ENCODE data around the gene LACTB.
A peak's percentile ranks its signal among the peaks of the same experiment; 100 is the strongest.

Gene LACTB

DNA sequence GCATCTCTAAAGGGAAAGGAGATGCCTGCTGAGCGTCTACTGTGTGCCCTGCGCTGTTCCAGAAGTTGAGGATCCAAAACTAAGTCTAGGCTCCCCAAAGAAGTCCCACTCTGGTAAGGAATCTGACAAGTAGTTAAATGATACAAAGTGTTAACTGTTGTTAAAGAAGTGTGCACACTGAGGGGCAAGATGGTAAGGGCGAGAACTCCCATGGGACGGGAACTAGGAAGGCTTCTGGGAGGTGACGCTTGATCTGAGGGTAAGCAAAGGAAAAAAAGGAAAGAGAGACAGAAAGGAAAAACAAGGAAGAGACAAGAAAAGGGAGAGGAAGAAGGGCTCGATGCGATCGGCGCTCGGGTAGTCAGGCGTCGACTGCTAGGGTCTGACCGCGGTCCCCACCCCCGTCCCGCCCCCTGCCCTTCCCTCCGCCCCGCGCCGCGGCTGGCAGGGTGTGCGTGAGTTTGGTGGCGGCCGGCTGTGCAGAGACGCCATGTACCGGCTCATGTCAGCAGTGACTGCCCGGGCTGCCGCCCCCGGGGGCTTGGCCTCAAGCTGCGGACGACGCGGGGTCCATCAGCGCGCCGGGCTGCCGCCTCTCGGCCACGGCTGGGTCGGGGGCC, at the start of gene LACTB:
Gene LACTB (plus strand): TSS at position 480 of the 620 bp plus-strand sequence. CDS start 11 bp downstream, at position 491.
- DNase-seq (ENCODE audit: low read depth) = peak; percentile 33

GRCh38 chr15:63072023-63072650, 49.5 kb upstream of the LACTB start:
- no peak for DNase-seq (ENCODE audit: low read depth)

GRCh38 chr15:63072809-63073277, 48.8 kb upstream of the LACTB start:
- no peak for DNase-seq (ENCODE audit: low read depth)

DNA sequence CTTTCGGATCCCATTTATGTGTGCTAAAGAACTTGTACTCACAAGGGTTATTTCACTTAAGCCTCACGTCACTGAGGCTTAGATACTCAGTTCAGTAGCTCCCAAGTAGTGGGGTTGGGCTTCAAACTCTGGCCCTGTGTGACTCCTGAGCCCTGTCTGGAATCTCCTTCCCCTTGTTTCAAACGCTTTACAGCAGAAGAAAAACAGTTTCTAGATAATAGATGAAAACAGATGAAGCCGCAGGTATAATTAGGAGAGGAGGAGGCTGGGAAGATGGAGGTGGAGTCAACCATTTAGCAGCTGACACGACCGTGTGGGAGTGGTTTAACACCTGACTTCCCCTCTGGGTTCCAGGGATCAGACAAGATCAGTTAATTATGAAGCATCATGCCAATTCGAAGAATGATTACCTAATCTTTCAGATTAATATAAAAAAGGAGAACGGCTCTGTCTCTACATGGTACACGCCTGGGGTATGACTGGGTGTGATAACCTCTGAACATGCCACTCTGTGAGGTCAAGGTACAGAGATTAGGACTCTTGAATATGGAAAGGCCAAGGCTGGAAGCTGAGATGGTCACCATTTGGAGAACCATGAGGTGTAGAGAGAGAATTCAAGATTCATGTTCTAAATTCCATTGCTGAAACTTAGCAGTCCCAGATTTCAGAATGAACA, 48.0 kb upstream of the LACTB start:
- DNase-seq (ENCODE audit: low read depth) = no peak

- no peak for DNase-seq (ENCODE audit: low read depth)
Measured at GRCh38 chr15:63075015-63075983, 46.4 kb upstream of the LACTB start.

- no peak for DNase-seq (ENCODE audit: low read depth)
Measured at GRCh38 chr15:63075984-63076713, 45.5 kb upstream of the LACTB start.

DNA sequence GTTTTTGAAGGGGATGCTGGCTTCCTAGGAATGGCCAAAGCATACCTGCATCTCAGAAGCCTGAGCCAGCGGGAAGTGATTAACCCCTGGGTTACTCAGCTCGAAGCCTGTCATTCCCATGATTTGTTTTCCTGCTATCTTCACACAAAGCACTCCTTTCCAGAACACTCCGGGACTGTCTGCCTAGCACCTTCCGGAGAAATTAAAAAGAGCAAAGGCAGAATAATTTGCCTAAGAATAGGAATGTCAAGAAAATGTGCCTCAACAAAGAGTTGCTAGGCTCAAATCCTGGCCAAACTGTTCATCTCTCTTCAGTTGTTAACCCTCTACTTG, 45.0 kb upstream of the LACTB start:
- DNase-seq (ENCODE audit: low read depth) = no peak

GRCh38 chr15:63077952-63078351, 43.7 kb upstream of the LACTB start:
- DNase-seq (ENCODE audit: low read depth) = no peak

GRCh38 chr15:63079947-63080626, 41.6 kb upstream of the LACTB start:
- DNase-seq (ENCODE audit: low read depth) = no peak

GRCh38 chr15:63080634-63081250, 40.9 kb upstream of the LACTB start:
- DNase-seq (ENCODE audit: low read depth) = no peak

DNA sequence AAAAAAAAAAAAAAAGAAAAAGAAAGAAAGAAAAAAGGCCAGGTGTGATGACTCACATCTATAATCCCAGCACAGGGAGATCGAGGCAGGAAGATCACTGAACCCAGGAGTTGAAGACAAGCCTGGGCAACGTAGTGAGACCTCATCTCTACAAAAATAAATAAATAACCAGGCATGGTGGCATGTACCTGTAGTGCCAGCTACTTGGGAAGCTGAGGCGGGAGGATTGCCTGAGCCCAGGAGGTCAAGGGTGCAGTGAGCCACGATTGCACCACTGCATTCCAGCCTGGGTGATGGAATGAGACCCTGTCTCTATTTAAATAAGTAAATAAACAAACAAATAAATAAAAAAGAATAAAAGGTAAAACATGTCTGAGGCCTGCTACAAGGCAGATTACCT, 39.3 kb upstream of the LACTB start:
- DNase-seq (ENCODE audit: low read depth) = no peak

GRCh38 chr15:63083044-63083443, 38.6 kb upstream of the LACTB start:
- DNase-seq (ENCODE audit: low read depth) = no peak

GRCh38 chr15:63083541-63083940, 38.1 kb upstream of the LACTB start:
- DNase-seq (ENCODE audit: low read depth) = no peak

DNA sequence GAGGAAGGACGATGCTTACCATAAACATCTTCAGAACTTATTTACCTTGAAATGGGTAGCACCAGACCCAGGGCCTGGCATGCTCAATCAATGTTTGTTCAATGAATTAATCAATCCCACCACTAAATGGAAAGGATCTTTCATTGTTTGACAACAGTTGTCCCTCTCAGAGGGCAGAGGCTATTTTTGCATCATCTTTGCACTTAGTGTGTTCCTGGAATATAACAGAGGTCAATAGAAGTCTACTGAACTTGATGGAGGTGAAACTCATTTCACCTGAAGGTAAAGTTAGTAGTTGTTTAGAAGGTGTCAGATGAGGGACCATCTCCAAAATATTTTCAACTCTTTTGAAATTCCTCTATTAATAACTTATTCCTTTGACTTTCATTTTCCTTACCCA, 36.9 kb upstream of the LACTB start:
- no peak for DNase-seq (ENCODE audit: low read depth)

DNA sequence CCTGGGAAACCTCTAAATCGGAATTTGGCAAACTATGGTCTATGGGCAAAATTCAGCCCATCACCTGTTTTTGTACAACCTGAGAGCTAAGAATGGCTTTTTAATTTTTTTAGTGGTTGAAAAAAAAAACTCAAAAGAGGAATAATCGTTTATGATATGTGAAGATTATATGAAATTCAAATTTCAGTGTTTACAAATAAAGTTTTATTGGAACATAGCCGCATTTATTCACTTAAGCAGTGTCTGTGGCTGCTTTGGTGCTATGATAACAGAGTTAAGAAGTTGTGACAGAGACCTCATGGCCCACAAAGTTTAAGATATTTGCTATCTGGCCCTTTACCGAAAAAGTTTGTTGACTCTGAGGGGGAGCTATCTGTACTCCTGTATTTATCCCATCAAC, 36.4 kb upstream of the LACTB start:
- no peak for DNase-seq (ENCODE audit: low read depth)

GRCh38 chr15:63086271-63086670, 35.4 kb upstream of the LACTB start:
- DNase-seq (ENCODE audit: low read depth) = no peak

DNA sequence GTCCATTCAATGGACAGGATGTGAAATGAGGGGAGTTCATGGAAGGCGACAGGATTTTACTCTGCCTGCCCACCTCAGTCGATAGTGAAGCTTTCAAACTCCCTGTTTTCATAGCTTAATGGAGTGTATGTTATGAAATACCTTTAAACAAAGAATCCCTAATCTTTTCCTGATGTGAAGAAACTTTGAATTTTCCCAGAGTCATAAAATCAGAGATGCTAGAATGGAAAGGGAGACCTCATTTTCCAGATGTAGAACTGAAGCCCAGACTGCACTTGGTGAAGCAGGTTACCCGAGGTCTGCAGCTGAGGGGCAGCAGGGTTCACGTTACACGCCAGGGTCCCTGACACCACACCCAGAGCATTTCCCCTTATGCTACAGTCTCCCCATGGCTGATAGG, 34.7 kb upstream of the LACTB start:
- DNase-seq (ENCODE audit: low read depth) = no peak

GRCh38 chr15:63088533-63089245, 33.0 kb upstream of the LACTB start:
- no peak for DNase-seq (ENCODE audit: low read depth)

- peak; percentile 88 for DNase-seq (ENCODE audit: low read depth)
Measured at GRCh38 chr15:63089260-63090043, 32.2 kb upstream of the LACTB start.
